ENCODE results near the gene IRF2BP2.

DNA sequence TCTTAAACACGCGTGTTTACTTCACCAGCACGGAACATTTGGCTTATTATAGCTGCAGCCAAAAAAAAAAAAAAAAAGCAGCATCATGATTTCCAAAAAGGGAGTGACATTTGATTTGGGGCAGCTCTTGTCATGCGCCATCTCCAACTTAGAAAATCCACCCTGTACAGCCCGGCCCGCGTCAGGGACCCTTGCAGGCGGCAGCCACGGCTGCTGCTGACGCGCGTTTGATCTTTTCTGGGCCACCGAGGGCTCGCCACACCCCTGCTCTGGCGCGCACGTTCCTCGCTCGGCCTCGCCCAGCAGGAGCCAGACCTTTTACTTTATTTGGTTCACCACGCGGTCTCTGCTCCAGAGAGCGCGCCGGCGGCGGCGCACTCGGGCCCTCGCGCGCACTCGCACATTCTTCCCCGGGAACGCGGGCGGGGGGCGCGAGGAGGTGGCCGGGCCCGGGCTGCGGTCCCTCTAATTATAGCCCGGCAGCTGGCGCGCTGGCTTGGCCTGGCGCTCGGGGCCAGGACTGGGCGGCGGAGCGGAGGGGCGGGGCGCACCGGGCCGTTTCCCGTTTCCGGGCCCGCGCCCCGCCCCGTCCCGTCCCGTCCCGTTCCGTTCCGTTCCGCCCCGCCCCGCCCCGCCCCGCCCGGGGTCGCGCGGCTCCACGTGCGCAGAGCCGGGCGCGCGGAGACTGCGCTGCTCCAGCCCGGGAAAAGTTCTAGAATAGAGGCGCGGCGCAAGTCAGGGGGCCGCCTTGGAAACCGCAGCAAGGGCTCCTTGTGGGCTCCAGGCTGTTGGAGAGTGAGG lies 10.2 kb downstream of the IRF2BP2 start:
- TF ChIP-seq EZH2 (IDR thresholded peaks at IDR 0.05; ENCODE audit: low read depth) = no peak
- TF ChIP-seq, protein P1, sequence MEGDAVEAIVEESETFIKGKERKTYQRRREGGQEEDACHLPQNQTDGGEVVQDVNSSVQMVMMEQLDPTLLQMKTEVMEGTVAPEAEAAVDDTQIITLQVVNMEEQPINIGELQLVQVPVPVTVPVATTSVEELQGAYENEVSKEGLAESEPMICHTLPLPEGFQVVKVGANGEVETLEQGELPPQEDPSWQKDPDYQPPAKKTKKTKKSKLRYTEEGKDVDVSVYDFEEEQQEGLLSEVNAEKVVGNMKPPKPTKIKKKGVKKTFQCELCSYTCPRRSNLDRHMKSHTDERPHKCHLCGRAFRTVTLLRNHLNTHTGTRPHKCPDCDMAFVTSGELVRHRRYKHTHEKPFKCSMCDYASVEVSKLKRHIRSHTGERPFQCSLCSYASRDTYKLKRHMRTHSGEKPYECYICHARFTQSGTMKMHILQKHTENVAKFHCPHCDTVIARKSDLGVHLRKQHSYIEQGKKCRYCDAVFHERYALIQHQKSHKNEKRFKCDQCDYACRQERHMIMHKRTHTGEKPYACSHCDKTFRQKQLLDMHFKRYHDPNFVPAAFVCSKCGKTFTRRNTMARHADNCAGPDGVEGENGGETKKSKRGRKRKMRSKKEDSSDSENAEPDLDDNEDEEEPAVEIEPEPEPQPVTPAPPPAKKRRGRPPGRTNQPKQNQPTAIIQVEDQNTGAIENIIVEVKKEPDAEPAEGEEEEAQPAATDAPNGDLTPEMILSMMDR (conservative IDR thresholded peaks at IDR 0.05) = no peak; the same call in 1 of the 2 replicates

Measured in PC-9 (cell line).